HepG2 (cell line): ENCODE results near the gene RPL36. TPM values are rescaled to one million over a fixed set of nuclear protein-coding genes. Genes with fewer than 3 reads are reported as not detected.

Experiments
- BRD4 ChIP-seq: sonication (generic); formaldehyde crosslinking; IDR thresholded peaks from 2 replicates; pipeline ENCODE4 v1.4.0; 2020; ENCODE audit warnings: missing genetic modification reagents
- KAT2B ChIP-seq: fragments of 150-350 bp; IDR thresholded peaks from 2 replicates; pipeline ENCODE4 v1.6.1; 2014; ENCODE audit warnings: low read depth, low read length, borderline replicate concordance
- KAT7 ChIP-seq: IDR thresholded peaks from 2 replicates; pipeline ENCODE4 v1.6.1; 2018; ENCODE audit warnings: borderline replicate concordance, missing compliant biosample characterization
- KLF9 ChIP-seq: IDR thresholded peaks from 2 replicates; pipeline ENCODE4 v1.6.1; 2016; ENCODE audit warnings: low read depth
- NCOA1 ChIP-seq: sonication (generic); formaldehyde crosslinking; IDR thresholded peaks from 2 replicates; pipeline ENCODE4 v1.9.0; 2021; ENCODE audit warnings: missing genetic modification reagents
- NONO ChIP-seq, 2 experiments: fragments of 450-650 bp in 1 of 2; sonication (generic) in 1 of 2; formaldehyde crosslinking in 1 of 2; IDR thresholded peaks in 1 of 2; conservative IDR thresholded peaks in 1 of 2; 2 replicates each; pipeline versions ENCODE4 v1.6.1 to v1.8.0; 2017 to 2022; ENCODE audit warnings: mild to moderate bottlenecking in 1 of 2, missing genetic modification reagents in 1 of 2, moderate library complexity in 1 of 2
- PHF20 ChIP-seq: sonication (generic); formaldehyde crosslinking; IDR thresholded peaks from 2 replicates; pipeline ENCODE4 v1.5.0; 2020; ENCODE audit warnings: mild to moderate bottlenecking, missing genetic modification reagents
- SIX1 ChIP-seq: sonication (generic); formaldehyde crosslinking; IDR thresholded peaks from 2 replicates; pipeline ENCODE4 v1.4.0; 2020; ENCODE audit warnings: missing genetic modification reagents, borderline replicate concordance
- ZFP37 ChIP-seq: sonication (generic); formaldehyde crosslinking; IDR thresholded peaks from 2 replicates; pipeline ENCODE4 v1.4.0; 2020; ENCODE audit warnings: missing genetic modification reagents, borderline replicate concordance
- ZKSCAN1 ChIP-seq: fragments of 150-350 bp; IDR thresholded peaks from 2 replicates; pipeline ENCODE4 v1.6.1; 2014; ENCODE audit warnings: low read length
- ZMAT3 ChIP-seq: sonication (generic); formaldehyde crosslinking; conservative IDR thresholded peaks from 2 replicates; pipeline ENCODE4 v1.7.0; 2021; ENCODE audit warnings: missing genetic modification reagents
- ZNF143 ChIP-seq: sonication (generic); formaldehyde crosslinking; IDR thresholded peaks from 2 replicates; pipeline ENCODE4 v1.4.0; 2020; ENCODE audit warnings: missing genetic modification reagents
- ZNF329 ChIP-seq: sonication (generic); formaldehyde crosslinking; IDR thresholded peaks from 2 replicates; pipeline ENCODE4 v1.9.0; 2021; ENCODE audit warnings: low read depth, mild to moderate bottlenecking, missing genetic modification reagents
- ZNF331 ChIP-seq: sonication (generic); formaldehyde crosslinking; IDR thresholded peaks from 2 replicates; pipeline ENCODE4 v1.4.0; 2020; ENCODE audit warnings: missing genetic modification reagents
- ZNF616 ChIP-seq: sonication (generic); formaldehyde crosslinking; IDR thresholded peaks from 2 replicates; pipeline ENCODE4 v1.5.0; 2020; ENCODE audit warnings: low read depth, mild to moderate bottlenecking, missing genetic modification reagents
- ZNF768 ChIP-seq: sonication (generic); formaldehyde crosslinking; IDR thresholded peaks from 2 replicates; pipeline ENCODE4 v1.4.0; 2020; ENCODE audit warnings: missing genetic modification reagents
- ZNF773 ChIP-seq: sonication (generic); formaldehyde crosslinking; IDR thresholded peaks from 2 replicates; pipeline ENCODE4 v1.4.0; 2020; ENCODE audit warnings: missing genetic modification reagents, borderline replicate concordance
- ZNF816 ChIP-seq: sonication (generic); formaldehyde crosslinking; IDR thresholded peaks from 2 replicates; pipeline ENCODE4 v1.8.0; 2022; ENCODE audit warnings: missing genetic modification reagents, mild to moderate bottlenecking, borderline replicate concordance
- ZNF850 ChIP-seq: sonication (generic); formaldehyde crosslinking; conservative IDR thresholded peaks from 2 replicates; pipeline ENCODE4 v1.9.0; 2021; ENCODE audit warnings: mild to moderate bottlenecking, missing genetic modification reagents
- ZSCAN12 ChIP-seq: sonication (generic); formaldehyde crosslinking; IDR thresholded peaks from 2 replicates; pipeline ENCODE4 v1.9.0; 2021; ENCODE audit warnings: mild to moderate bottlenecking, missing genetic modification reagents
- ZSCAN22 ChIP-seq: sonication (generic); formaldehyde crosslinking; IDR thresholded peaks from 2 replicates; pipeline ENCODE4 v1.4.0; 2020; ENCODE audit warnings: mild to moderate bottlenecking, missing genetic modification reagents
- ZSCAN31 ChIP-seq: sonication (generic); formaldehyde crosslinking; IDR thresholded peaks from 2 replicates; pipeline ENCODE4 v1.5.0; 2020; ENCODE audit warnings: low read depth, mild to moderate bottlenecking, missing genetic modification reagents
- ZSCAN9 ChIP-seq: IDR thresholded peaks from 2 replicates; pipeline ENCODE4 v1.6.1; 2016; ENCODE audit warnings: borderline replicate concordance
- polyA plus RNA-seq, 8 experiments: library from polyadenylated mRNA; depleted of rRNA in 3 of 8; stranded (reverse) in 7 of 8; unstranded in 1 of 8; fragments of >200 nt; fragmentation: Illumina TruSeq in 4 of 8; extraction: Trizol in 4 of 8; gene quantifications; 2 replicates each; pipeline versions ENCODE4 v1.2.1 to v1.2.3, GENCODE V29; 2011 to 2016; ENCODE audit warnings: low read depth in 4 of 8, missing spikeins in 1 of 8, mixed read lengths in 1 of 8; ENCODE audit not compliant: insufficient read depth in 1 of 8
- total RNA-seq, 5 experiments: library from RNA; depleted of rRNA; stranded (reverse); fragments of >200 nt; fragmentation: Illumina TruSeq; extraction: Trizol; gene quantifications; 2 replicates each; pipeline ENCODE4 v1.2.3, GENCODE V29; 2016; ENCODE audit warnings: low read depth in 1 of 5
- TF ChIP-seq, protein P1 (sequence below): sonication (generic); formaldehyde crosslinking; IDR thresholded peaks from 2 replicates; pipeline ENCODE4 v1.4.0; 2020; ENCODE audit warnings: missing genetic modification reagents, borderline replicate concordance
- TF ChIP-seq, protein P2 (sequence below): sonication (generic); formaldehyde crosslinking; IDR thresholded peaks from 2 replicates; pipeline ENCODE4 v1.8.1; 2023; ENCODE audit warnings: mild to moderate bottlenecking, missing genetic modification reagents

RPL36 gene
- total and polyA plus RNA-seq, 2 of the 13 experiments (the other 11 are each of a cell fraction or from before 2014, with no cell fraction given): 706 to 740 TPM

DNA sequence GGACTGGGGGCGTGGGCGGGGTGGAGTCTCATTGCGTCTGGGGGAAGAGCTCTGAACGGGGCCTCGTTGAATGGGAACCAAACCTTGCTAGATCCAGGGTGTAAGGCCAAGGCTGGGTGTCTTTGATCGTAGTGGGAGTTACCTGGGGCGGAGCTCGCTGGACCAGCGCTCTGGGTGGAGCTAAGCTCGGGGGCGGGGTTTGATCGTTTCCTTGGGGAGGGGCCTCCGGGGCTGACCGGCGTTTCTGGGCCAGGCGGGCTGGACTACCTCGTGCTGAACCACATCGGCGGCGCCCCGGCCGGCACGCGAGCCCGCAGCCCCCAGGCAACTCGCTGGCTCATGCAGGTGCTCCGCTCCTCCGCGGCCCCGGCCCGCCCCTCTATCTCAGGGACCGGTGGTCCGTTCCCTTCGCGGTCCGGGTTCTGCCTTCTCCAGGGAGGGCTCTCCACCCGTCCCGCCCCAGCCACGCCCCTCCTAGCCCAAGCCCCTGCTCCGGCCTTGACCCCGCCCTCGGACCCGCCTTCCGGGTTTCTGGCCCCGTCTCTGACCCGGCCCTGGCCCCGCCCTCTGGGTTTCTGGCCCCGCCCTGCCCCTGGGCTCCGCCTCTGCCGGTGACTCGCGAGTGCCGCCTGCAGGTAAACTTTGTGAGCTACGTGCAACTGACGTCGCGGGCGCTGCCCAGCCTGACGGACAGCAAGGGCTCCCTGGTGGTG lies 3.3 kb upstream of the RPL36 start (continued):
- TF ChIP-seq, protein P1, sequence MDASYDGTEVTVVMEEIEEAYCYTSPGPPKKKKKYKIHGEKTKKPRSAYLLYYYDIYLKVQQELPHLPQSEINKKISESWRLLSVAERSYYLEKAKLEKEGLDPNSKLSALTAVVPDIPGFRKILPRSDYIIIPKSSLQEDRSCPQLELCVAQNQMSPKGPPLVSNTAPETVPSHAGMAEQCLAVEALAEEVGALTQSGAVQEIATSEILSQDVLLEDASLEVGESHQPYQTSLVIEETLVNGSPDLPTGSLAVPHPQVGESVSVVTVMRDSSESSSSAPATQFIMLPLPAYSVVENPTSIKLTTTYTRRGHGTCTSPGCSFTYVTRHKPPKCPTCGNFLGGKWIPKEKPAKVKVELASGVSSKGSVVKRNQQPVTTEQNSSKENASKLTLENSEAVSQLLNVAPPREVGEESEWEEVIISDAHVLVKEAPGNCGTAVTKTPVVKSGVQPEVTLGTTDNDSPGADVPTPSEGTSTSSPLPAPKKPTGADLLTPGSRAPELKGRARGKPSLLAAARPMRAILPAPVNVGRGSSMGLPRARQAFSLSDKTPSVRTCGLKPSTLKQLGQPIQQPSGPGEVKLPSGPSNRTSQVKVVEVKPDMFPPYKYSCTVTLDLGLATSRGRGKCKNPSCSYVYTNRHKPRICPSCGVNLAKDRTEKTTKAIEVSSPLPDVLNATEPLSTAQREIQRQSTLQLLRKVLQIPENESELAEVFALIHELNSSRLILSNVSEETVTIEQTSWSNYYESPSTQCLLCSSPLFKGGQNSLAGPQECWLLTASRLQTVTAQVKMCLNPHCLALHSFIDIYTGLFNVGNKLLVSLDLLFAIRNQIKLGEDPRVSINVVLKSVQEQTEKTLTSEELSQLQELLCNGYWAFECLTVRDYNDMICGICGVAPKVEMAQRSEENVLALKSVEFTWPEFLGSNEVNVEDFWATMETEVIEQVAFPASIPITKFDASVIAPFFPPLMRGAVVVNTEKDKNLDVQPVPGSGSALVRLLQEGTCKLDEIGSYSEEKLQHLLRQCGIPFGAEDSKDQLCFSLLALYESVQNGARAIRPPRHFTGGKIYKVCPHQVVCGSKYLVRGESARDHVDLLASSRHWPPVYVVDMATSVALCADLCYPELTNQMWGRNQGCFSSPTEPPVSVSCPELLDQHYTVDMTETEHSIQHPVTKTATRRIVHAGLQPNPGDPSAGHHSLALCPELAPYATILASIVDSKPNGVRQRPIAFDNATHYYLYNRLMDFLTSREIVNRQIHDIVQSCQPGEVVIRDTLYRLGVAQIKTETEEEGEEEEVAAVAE (CRISPR knock-in tag): no peak; the same call in 1 of the 2 replicates
- TF ChIP-seq KAT7 (CRISPR knock-in tag) (no peak; the same call in 1 of the 2 replicates), ZNF816 (CRISPR knock-in tag) (0 out of 2 replicates have a peak, but pooled peaks have one; percentile 65), ZNF616 (CRISPR knock-in tag) (peak; percentile 31; the same call in 1 of the 2 replicates), ZNF143 (CRISPR knock-in tag) (no peak; the same call in 1 of the 2 replicates), ZSCAN12 (CRISPR knock-in tag) (no peak), SIX1 (no peak), ZSCAN22 (no peak), KAT2B (no peak), ZNF331 (CRISPR knock-in tag) (no peak), KLF9 (CRISPR knock-in tag) (no peak), ZKSCAN1 (no peak), BRD4 (CRISPR knock-in tag) (no peak), ZSCAN9 (CRISPR knock-in tag) (no peak), ZNF329 (CRISPR knock-in tag) (0 out of 2 replicates have a peak, but pooled peaks have one; percentile 1), ZNF850 (no peak), NONO (IDR thresholded peaks at IDR 0.05) (no peak), NONO (CRISPR knock-in tag; conservative IDR thresholded peaks at IDR 0.05) (peak; percentile 61), ZNF768 (CRISPR knock-in tag) (no peak), ZNF773 (CRISPR knock-in tag) (no peak), ZFP37 (CRISPR knock-in tag) (no peak), ZMAT3 (no peak; the same call in 1 of the 2 replicates), NCOA1 (CRISPR knock-in tag) (no peak), ZSCAN31 (CRISPR knock-in tag) (0 out of 2 replicates have a peak, but pooled peaks have one; percentile 40), PHF20 (CRISPR knock-in tag) (no peak)
- TF ChIP-seq, protein P2, sequence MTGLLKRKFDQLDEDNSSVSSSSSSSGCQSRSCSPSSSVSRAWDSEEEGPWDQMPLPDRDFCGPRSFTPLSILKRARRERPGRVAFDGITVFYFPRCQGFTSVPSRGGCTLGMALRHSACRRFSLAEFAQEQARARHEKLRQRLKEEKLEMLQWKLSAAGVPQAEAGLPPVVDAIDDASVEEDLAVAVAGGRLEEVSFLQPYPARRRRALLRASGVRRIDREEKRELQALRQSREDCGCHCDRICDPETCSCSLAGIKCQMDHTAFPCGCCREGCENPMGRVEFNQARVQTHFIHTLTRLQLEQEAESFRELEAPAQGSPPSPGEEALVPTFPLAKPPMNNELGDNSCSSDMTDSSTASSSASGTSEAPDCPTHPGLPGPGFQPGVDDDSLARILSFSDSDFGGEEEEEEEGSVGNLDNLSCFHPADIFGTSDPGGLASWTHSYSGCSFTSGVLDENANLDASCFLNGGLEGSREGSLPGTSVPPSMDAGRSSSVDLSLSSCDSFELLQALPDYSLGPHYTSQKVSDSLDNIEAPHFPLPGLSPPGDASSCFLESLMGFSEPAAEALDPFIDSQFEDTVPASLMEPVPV (CRISPR knock-in tag): peak; percentile 19; the same call in 1 of the 2 replicates
